H1 (cell line): ENCODE measurements around the gene PTS. TPM values are rescaled to one million over a fixed set of nuclear protein-coding genes. Genes with fewer than 3 reads are reported as not detected.

ENCODE experiments used
- CTCF ChIA-PET: fragments of 300-600 bp; sonication (Branson Sonifier 250); formaldehyde crosslinking; loops from one replicate; lab custom pipeline; 2021; ENCODE audit not compliant: partially characterized antibody; lab: Charles Lee
- POLR2A ChIA-PET: fragments of 300-600 bp; sonication (Branson Sonifier 250); formaldehyde crosslinking; loops from one replicate; lab custom pipeline; 2021; ENCODE audit warnings: inconsistent platforms; ENCODE audit not compliant: partially characterized antibody; lab: Charles Lee
- DNase-seq, 2 experiments: peaks; one replicate each; pipeline versions ENCODE4 v3.0.0 to v3.0.0-alpha.2; 2010 to 2022; ENCODE audit warnings: low spot score in 2 of 2, low read depth in 1 of 2, mixed read lengths in 1 of 2
- FAIRE-seq: peaks from 2 replicates; lab custom pipeline; 2011; peaks lifted over from hg19 to GRCh38; lab: Jason Lieb, UNC
- H2AFZ ChIP-seq: 2 replicates; pipeline ENCODE4 v1.8.1; 2012; ENCODE audit warnings: low read length, inconsistent platforms
- H2AK5ac ChIP-seq: 2 replicates; pipeline ENCODE4 v1.6.1; 2013; ENCODE audit warnings: low read depth, low read length
- H2BK120ac ChIP-seq: replicated peaks from 2 replicates; pipeline ENCODE3; 2013; ENCODE audit warnings: low read depth, low read length, inconsistent platforms
- H2BK12ac ChIP-seq: 2 replicates; pipeline ENCODE4 v1.6.1; 2013; ENCODE audit warnings: low read depth, low read length
- H2BK15ac ChIP-seq: 2 replicates; pipeline ENCODE4 v1.6.1; 2013; ENCODE audit warnings: low read length
- H2BK20ac ChIP-seq: 2 replicates; pipeline ENCODE4 v1.6.1; 2013; ENCODE audit warnings: low read length
- H2BK5ac ChIP-seq: 2 replicates; pipeline ENCODE4 v1.6.1; 2013; ENCODE audit warnings: low read depth, low read length
- H3K14ac ChIP-seq: 2 replicates; pipeline ENCODE4 v1.6.1; 2013; ENCODE audit warnings: inconsistent platforms; ENCODE audit not compliant: insufficient read length
- H3K18ac ChIP-seq: 2 replicates; pipeline ENCODE4 v1.6.1; 2013; ENCODE audit warnings: low read length; ENCODE audit errors: extremely low read depth
- H3K23ac ChIP-seq: 2 replicates; pipeline ENCODE4 v1.6.1; 2013; ENCODE audit warnings: inconsistent platforms; ENCODE audit not compliant: insufficient read length
- H3K23me2 ChIP-seq: 2 replicates; pipeline ENCODE4 v1.6.1; 2013; ENCODE audit warnings: low read depth, low read length
- H3K27ac ChIP-seq: 2 replicates; pipeline ENCODE4 v1.6.1; 2011; ENCODE audit warnings: low read depth, low read length, inconsistent platforms
- H3K27me3 ChIP-seq, 4 experiments: replicated peaks in 1 of 4; 1 replicate in 1 of 4; 2 replicates in 3 of 4; pipeline versions ENCODE4 v1.6.1 to v1.8.1; 2011 to 2013; ENCODE audit warnings: low read length in 3 of 4, mild to moderate bottlenecking in 3 of 4, inconsistent platforms in 2 of 4, mixed read lengths in 2 of 4, moderate library complexity in 1 of 4; ENCODE audit not compliant: control insufficient read depth in 3 of 4, insufficient read depth in 3 of 4; ENCODE audit errors: extremely low read depth in 1 of 4
- H3K36me3 ChIP-seq, 4 experiments: 2 replicates each; pipeline versions ENCODE4 v1.6.1 to v1.8.1; 2011 to 2013; ENCODE audit warnings: mild to moderate bottlenecking in 4 of 4, low read length in 3 of 4, moderate library complexity in 2 of 4, control low read depth in 1 of 4, inconsistent platforms in 1 of 4; ENCODE audit not compliant: insufficient read depth in 4 of 4, control insufficient read depth in 2 of 4
- H3K4ac ChIP-seq: replicated peaks from 2 replicates; pipeline ENCODE3; 2013; ENCODE audit warnings: low read length, low read depth, mixed read lengths, inconsistent platforms; ENCODE audit not compliant: insufficient read length
- H3K4me1 ChIP-seq, 4 experiments: replicated peaks in 1 of 4; 1 replicate in 1 of 4; 2 replicates in 3 of 4; pipeline versions ENCODE4 v1.6.1 to v1.8.1; 2011 to 2013; ENCODE audit warnings: low read length in 3 of 4, inconsistent platforms in 2 of 4, mixed read lengths in 1 of 4; ENCODE audit not compliant: insufficient read depth in 4 of 4, control insufficient read depth in 3 of 4
- H3K4me2 ChIP-seq, 2 experiments: 2 replicates each; pipeline versions ENCODE4 v1.6.1 to v1.8.1; 2011 to 2013; ENCODE audit warnings: low read depth in 2 of 2, low read length in 2 of 2, control low read depth in 1 of 2, inconsistent platforms in 1 of 2, mild to moderate bottlenecking in 1 of 2; ENCODE audit not compliant: insufficient read depth in 1 of 2
- H3K4me3 ChIP-seq, 4 experiments: fragments of 200-600, 300-600 bp in 1 of 4; sonication (generic), shearing (Covaris generic), sonication (Bioruptor Twin) in 1 of 4; 2 replicates each; pipeline versions ENCODE4 v1.5.1 to v1.8.1; 2011 to 2016; ENCODE audit warnings: low read length in 4 of 4, low read depth in 3 of 4, control low read depth in 2 of 4, inconsistent platforms in 2 of 4, mild to moderate bottlenecking in 2 of 4, mixed read lengths in 1 of 4, moderate library complexity in 1 of 4; ENCODE audit not compliant: insufficient read depth in 2 of 4; ENCODE audit errors: extremely low read depth in 1 of 4
- H3K56ac ChIP-seq: replicated peaks from 2 replicates; pipeline ENCODE3; 2013; ENCODE audit warnings: low read depth, mild to moderate bottlenecking, mixed read lengths, low read length, inconsistent platforms; ENCODE audit not compliant: insufficient read length
- H3K79me1 ChIP-seq: 2 replicates; pipeline ENCODE4 v1.6.1; 2013; ENCODE audit warnings: low read depth, low read length, control low read depth
- H3K79me2 ChIP-seq, 2 experiments: 2 replicates each; pipeline versions ENCODE4 v1.6.1 to v1.8.1; 2012 to 2013; ENCODE audit warnings: low read length in 2 of 2, mild to moderate bottlenecking in 2 of 2, inconsistent platforms in 1 of 2; ENCODE audit not compliant: insufficient read depth in 2 of 2, control insufficient read depth in 1 of 2
- H3K9ac ChIP-seq, 4 experiments: replicated peaks in 1 of 4; 1 replicate in 1 of 4; 2 replicates in 3 of 4; pipeline versions ENCODE4 v1.6.1 to v1.8.1; 2011 to 2013; ENCODE audit warnings: low read depth in 3 of 4, low read length in 3 of 4, control low read depth in 2 of 4, mild to moderate bottlenecking in 2 of 4, moderate library complexity in 2 of 4, inconsistent platforms in 1 of 4; ENCODE audit errors: extremely low read depth in 1 of 4
- H3K9me3 ChIP-seq, 2 experiments: 2 replicates each; pipeline versions ENCODE4 v1.6.1 to v1.8.1; 2012 to 2013; ENCODE audit warnings: mild to moderate bottlenecking in 2 of 2, moderate library complexity in 2 of 2, control low read depth in 1 of 2, inconsistent platforms in 1 of 2, low read depth in 1 of 2, low read length in 1 of 2, mixed read lengths in 1 of 2; ENCODE audit not compliant: insufficient read depth in 2 of 2
- H4K20me1 ChIP-seq, 2 experiments: replicated peaks in 1 of 2; 2 replicates each; pipeline versions ENCODE3 to v1.8.1; 2011 to 2013; ENCODE audit warnings: inconsistent platforms in 2 of 2, low read length in 2 of 2, mild to moderate bottlenecking in 1 of 2; ENCODE audit not compliant: insufficient read depth in 2 of 2, control insufficient read depth in 1 of 2
- H4K5ac ChIP-seq: 2 replicates; pipeline ENCODE4 v1.6.1; 2013; ENCODE audit warnings: low read length, low read depth, mixed read lengths, inconsistent platforms; ENCODE audit not compliant: insufficient read length
- H4K8ac ChIP-seq: 2 replicates; pipeline ENCODE4 v1.8.0; 2013; ENCODE audit warnings: mild to moderate bottlenecking, moderate library complexity, low read length, inconsistent platforms; ENCODE audit not compliant: insufficient read depth; ENCODE audit errors: extremely low read depth
- H4K91ac ChIP-seq: replicated peaks from 2 replicates; pipeline ENCODE3; 2013; ENCODE audit warnings: low read length, mixed read lengths, inconsistent platforms; ENCODE audit not compliant: insufficient read length
- ATF2 ChIP-seq: IDR thresholded peaks from 2 replicates; pipeline ENCODE4 v1.6.1; 2012; ENCODE audit warnings: low read length, inconsistent platforms
- BCL11A ChIP-seq, 2 experiments: IDR thresholded peaks; one replicate each; pipeline ENCODE4 v1.6.1; 2011; ENCODE audit warnings: low read depth in 2 of 2, low read length in 2 of 2, mild to moderate bottlenecking in 2 of 2
- CEBPB ChIP-seq: IDR thresholded peaks from 2 replicates; pipeline ENCODE4 v1.6.1; 2012; ENCODE audit warnings: low read depth, low read length
- CHD1 ChIP-seq: IDR thresholded peaks from 2 replicates; pipeline ENCODE4 v1.6.1; 2012; ENCODE audit warnings: low read depth, low read length, improper control_type of control experiment
- HDAC2 ChIP-seq, 2 experiments: fragments of 300-600 bp in 1 of 2; sonication (generic) in 1 of 2; IDR thresholded peaks; 2 replicates each; pipeline ENCODE4 v1.6.1; 2011 to 2012; ENCODE audit warnings: low read depth in 2 of 2, low read length in 2 of 2, mild to moderate bottlenecking in 2 of 2, moderate library complexity in 2 of 2, borderline replicate concordance in 1 of 2, inconsistent platforms in 1 of 2
- KDM1A ChIP-seq: fragments of 200-600, 300-600 bp; sonication (generic); IDR thresholded peaks from 2 replicates; pipeline ENCODE4 v1.7.1; 2016; ENCODE audit warnings: mild to moderate bottlenecking, low read length, borderline replicate concordance
- KDM4A ChIP-seq: IDR thresholded peaks from one replicate; pipeline ENCODE4 v1.7.1; 2012; ENCODE audit warnings: low read depth, mild to moderate bottlenecking, moderate library complexity, low read length, inconsistent platforms; ENCODE audit not compliant: severe bottlenecking
- MAFK ChIP-seq: IDR thresholded peaks from 2 replicates; pipeline ENCODE4 v1.6.1; 2012; ENCODE audit warnings: low read depth, mild to moderate bottlenecking, improper control_type of control experiment, low read length
- SIRT6 ChIP-seq: IDR thresholded peaks from one replicate; pipeline ENCODE4 v1.7.1; 2012; ENCODE audit warnings: low read length, inconsistent platforms
- TCF12 ChIP-seq: IDR thresholded peaks from 2 replicates; pipeline ENCODE4 v1.6.1; 2011; ENCODE audit warnings: low read depth, mild to moderate bottlenecking, low read length
- ZNF274 ChIP-seq: IDR thresholded peaks from 2 replicates; pipeline ENCODE4 v1.7.0; 2012; ENCODE audit warnings: low read length, borderline replicate concordance; ENCODE audit errors: extremely low read depth
- WGBS, 2 experiments: shearing (Covaris generic) in 1 of 2; methylation state at CpG; one replicate each; pipeline versions ENCODE4 v1.1.6 to v1.1.7; 2013 to 2015; ENCODE audit warnings: low lambda C conversion rate in 2 of 2, mixed read lengths in 2 of 2, inconsistent platforms in 1 of 2, low coverage in 1 of 2, missing lambda C conversion rate in 1 of 2; ENCODE audit not compliant: insufficient replicate concordance in 2 of 2, insufficient coverage in 1 of 2, insufficient read length in 1 of 2; ENCODE audit errors: extremely low coverage in 1 of 2, missing lambda C conversion rate in 1 of 2; 5-methylcytosine and 5-hydroxymethylcytosine counted together
- polyA plus RNA-seq, 7 experiments: library from polyadenylated mRNA; depleted of rRNA in 3 of 7; stranded (reverse) in 5 of 7; unstranded in 2 of 7; fragments of >200 nt in 5 of 7; fragments of 200-250 nt in 2 of 7; gene quantifications; 1 replicate in 5 of 7; 2 replicates in 1 of 7; 4 replicates in 1 of 7; pipeline versions ENCODE4 v1.2.1 to v1.2.3, GENCODE V29; 2011 to 2013; ENCODE audit warnings: missing spikeins in 2 of 7, mixed read lengths in 2 of 7
- total RNA-seq: library from RNA; stranded (reverse); fragmentation: NEBNext Ultra II Directional; extraction: Animal tissue kit (Norgen Biotek cat#: 25700); gene quantifications from 2 replicates; pipeline ENCODE4 v1.2.1, GENCODE V29; 2021

The PTS gene
- total and polyA plus RNA-seq, 2 of the 8 experiments (the other 6 are each of a cell fraction or from before 2014, with no cell fraction given): 18.3 to 25.9 TPM

DNA sequence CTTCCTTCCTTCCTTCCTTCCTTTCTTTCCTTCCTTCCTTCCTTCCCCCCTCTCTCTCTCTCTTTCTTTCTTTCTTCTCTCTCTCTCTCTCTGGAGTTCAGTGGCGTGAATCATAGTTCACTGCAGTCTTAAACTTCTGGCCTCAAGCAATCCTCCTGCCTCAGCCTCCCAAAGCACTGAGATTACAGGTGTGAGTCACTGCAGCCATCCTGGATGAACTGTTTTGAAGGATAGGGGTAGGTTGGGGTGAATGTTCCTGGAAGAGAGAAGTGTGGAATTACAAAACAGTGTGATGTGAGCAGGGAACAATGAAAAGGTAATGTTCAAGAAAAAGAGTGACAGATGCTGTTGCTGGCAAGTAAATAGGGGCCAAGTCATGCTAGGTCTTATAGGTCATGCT is 46.8 kb downstream of the PTS start:
- Histone ChIP-seq H3K9me3 (no peaks in the 10 kb centered on the region), H3K27me3 (no peaks in the 10 kb centered on the region), H2BK5ac (no peak overlapping the region), H3K36me3 (no peaks in the 10 kb centered on the region), H3K4me1 (no peaks in the 10 kb centered on the region; a peak in 1 of 7 replicates), H3K4me2 (no peak overlapping the region), H3K4me3 (no peak overlapping the region), H3K27ac (no peak overlapping the region), H2BK120ac (no peak overlapping the region), H3K18ac (no peak overlapping the region), H4K5ac (no peak overlapping the region), H3K79me2 (no peaks in the 10 kb centered on the region), H3K79me1 (no peaks in the 10 kb centered on the region), H2BK15ac (no peak overlapping the region), H2BK20ac (no peak overlapping the region), H4K20me1 (no peaks in the 10 kb centered on the region), H3K23me2 (no peaks in the 10 kb centered on the region; the same call in 1 of the 2 replicates), H2BK12ac (no peak overlapping the region), H3K23ac (no peak overlapping the region), H3K56ac (no peak overlapping the region), H2AK5ac (no peak overlapping the region), H3K14ac (no peak overlapping the region), H2AFZ (no peak overlapping the region), H3K4ac (no peak overlapping the region), H3K9ac (no peak overlapping the region), H4K8ac (no peak overlapping the region), H4K91ac (no peak overlapping the region)
- WGBS, 2 experiments: 89% methylated on average over 1 of the region's 1 CpG; no CpG with 5 or more reads in 1 of the 2 experiments
- POLR2A ChIA-PET: interaction anchor here (0.6 kb wide), 2 partner anchors 23 to 75 kb away, joined by 3 read pairs; no protein-coding TSS in a partner anchor
- DNase-seq (no peak), FAIRE-seq (no peak)
- CTCF ChIA-PET: interaction anchor here (1.0 to 2.8 kb wide), 5 partner anchors 7 to 160 kb away, joined by 3 to 26 read pairs (median 7); no protein-coding TSS in a partner anchor
- no peak for TF ChIP-seq KDM1A
- TF ChIP-seq TCF12: no peak
- no peak for TF ChIP-seq HDAC2 (IDR thresholded peaks at IDR 0.05; ENCODE audit: borderline replicate concordance in 1 of 2, low read depth in 2 of 2, low read length in 2 of 2)
- TF ChIP-seq SIRT6: no peak
- no peak for TF ChIP-seq KDM4A
- TF ChIP-seq MAFK: no peak
- no peak for TF ChIP-seq CHD1
- no peak for TF ChIP-seq ATF2
- TF ChIP-seq ZNF274: no peak
- TF ChIP-seq BCL11A (IDR thresholded peaks at IDR 0.05; ENCODE audit: low read depth in 2 of 2, low read length in 2 of 2): no peak
- no peak for TF ChIP-seq CEBPB
